Measurements from ENCODE around the gene KLHL36. TPM values are rescaled to one million over a fixed set of nuclear protein-coding genes. Genes with fewer than 3 reads are reported as not detected.

KLHL36 gene
- total RNA-seq, 2 experiments from 2014 or later, result 58.9 to 66.1 TPM

DNA sequence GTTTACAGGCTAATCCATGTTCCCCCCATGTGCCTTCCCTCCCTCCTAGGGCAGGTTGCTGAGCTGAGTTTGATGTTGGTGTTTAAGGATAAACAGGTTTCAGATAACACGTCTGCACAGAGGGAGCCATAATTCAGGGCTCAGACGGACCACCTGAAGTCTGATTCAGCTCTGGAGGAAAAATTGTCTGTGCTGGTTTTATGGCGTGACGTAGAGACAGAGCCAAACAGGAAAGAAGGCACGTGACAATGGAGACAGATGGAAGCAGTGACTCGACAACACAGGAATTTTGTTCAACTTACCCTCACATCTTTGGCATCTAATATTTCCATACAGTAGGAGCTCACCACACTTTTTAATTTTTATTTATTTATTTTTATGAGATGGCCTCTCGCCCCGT, 40.8 kb downstream of the KLHL36 start:
- Histone ChIP-seq H3K4me1 (ENCODE audit: insufficient read depth, low read length, poor library complexity, severe bottlenecking) (peaks cover 22% of the 10 kb centered on the region), H3K4me2 (ENCODE audit: low read length) (no peak overlapping the region), H3K27ac (ENCODE audit: low read depth, low read length, poor library complexity, severe bottlenecking) (no peak overlapping the region), H3K9me2 (ENCODE audit: insufficient read depth, low read length) (no peaks in the 10 kb centered on the region), H3K79me2 (ENCODE audit: insufficient read depth, low read depth, low read length) (no peaks in the 10 kb centered on the region), H4K20me1 (ENCODE audit: insufficient read depth, low read length) (no peaks in the 10 kb centered on the region), H3K4me3 (ENCODE audit: low read depth, low read length, poor library complexity, severe bottlenecking) (no peak overlapping the region), H2AFZ (ENCODE audit: low read length) (no peak overlapping the region), H3K9me3 (ENCODE audit: low read length) (peaks cover 5% of the 10 kb centered on the region; the same call in 1 of the 2 replicates), H3K36me3 (ENCODE audit: insufficient read depth, low read length) (no peaks in the 10 kb centered on the region)
- ChIA-PET CTCF (ENCODE audit: unreplicated experiment) (no interaction called here), POLR2A (interaction anchor here (0.6 kb wide), 1 partner anchor 13 kb away, joined by 6 read pairs; no protein-coding TSS in a partner anchor)
- TF ChIP-seq EZH2phosphoT487 (IDR thresholded peaks at IDR 0.05; ENCODE audit: borderline replicate concordance, low read depth, low read length), result no peak
- TF ChIP-seq, protein P1, sequence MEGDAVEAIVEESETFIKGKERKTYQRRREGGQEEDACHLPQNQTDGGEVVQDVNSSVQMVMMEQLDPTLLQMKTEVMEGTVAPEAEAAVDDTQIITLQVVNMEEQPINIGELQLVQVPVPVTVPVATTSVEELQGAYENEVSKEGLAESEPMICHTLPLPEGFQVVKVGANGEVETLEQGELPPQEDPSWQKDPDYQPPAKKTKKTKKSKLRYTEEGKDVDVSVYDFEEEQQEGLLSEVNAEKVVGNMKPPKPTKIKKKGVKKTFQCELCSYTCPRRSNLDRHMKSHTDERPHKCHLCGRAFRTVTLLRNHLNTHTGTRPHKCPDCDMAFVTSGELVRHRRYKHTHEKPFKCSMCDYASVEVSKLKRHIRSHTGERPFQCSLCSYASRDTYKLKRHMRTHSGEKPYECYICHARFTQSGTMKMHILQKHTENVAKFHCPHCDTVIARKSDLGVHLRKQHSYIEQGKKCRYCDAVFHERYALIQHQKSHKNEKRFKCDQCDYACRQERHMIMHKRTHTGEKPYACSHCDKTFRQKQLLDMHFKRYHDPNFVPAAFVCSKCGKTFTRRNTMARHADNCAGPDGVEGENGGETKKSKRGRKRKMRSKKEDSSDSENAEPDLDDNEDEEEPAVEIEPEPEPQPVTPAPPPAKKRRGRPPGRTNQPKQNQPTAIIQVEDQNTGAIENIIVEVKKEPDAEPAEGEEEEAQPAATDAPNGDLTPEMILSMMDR (conservative IDR thresholded peaks at IDR 0.05; ENCODE audit: low read length), result no peak
- intact Hi-C loops (cut with micrococcal nuclease; ENCODE audit: unreplicated experiment), result no loop called here
- no peak for DNase-seq (ENCODE audit: low spot score)
- no TSS peak for BruUV-seq (replicated peaks)

DNA sequence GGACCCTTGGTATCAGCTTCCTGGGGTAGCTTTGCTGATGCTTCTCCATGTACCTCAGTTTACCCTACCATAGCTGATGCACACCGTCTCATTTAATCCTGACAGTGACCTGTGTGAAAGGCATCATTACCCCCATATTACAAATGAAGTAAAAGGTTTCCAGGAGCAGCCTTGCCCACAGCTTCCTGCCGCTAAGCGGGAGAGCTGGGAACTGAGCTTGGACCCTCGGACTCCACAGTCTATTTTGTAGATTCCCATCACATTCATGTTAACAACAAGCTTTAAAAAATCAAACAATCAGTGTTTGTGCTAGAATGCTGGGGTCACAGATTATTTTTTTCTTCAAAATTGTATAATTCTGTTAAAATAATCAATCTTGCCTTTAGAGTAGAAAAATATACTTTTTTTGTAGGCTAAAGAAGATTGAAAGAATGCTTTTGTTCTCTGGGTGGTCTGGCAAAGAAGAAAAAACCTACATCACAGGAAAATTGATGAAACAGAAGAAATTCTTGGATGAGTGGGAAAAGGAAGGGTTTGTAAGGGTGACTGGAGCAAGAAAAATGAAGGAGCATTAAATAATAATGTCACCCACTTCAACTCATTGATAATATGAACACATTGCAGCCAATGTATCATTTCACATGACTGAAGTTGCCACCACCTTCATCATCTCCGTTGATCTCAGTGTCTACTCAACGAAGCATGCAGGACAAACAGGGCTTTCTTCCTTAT, 41.9 kb downstream of the KLHL36 start:
- Histone ChIP-seq H3K9me3 (ENCODE audit: low read length) (peaks cover 5% of the 10 kb centered on the region; the same call in 1 of the 2 replicates), H3K36me3 (ENCODE audit: insufficient read depth, low read length) (no peaks in the 10 kb centered on the region), H4K20me1 (ENCODE audit: insufficient read depth, low read length) (no peaks in the 10 kb centered on the region), H3K27ac (ENCODE audit: low read depth, low read length, poor library complexity, severe bottlenecking) (no peak overlapping the region), H3K4me1 (ENCODE audit: insufficient read depth, low read length, poor library complexity, severe bottlenecking) (peaks cover 22% of the 10 kb centered on the region), H3K4me3 (ENCODE audit: low read depth, low read length, poor library complexity, severe bottlenecking) (no peak overlapping the region), H3K9me2 (ENCODE audit: insufficient read depth, low read length) (no peaks in the 10 kb centered on the region), H3K4me2 (ENCODE audit: low read length) (no peak overlapping the region), H3K79me2 (ENCODE audit: insufficient read depth, low read depth, low read length) (no peaks in the 10 kb centered on the region), H2AFZ (ENCODE audit: low read length) (no peak overlapping the region)
- TF ChIP-seq EZH2phosphoT487 (IDR thresholded peaks at IDR 0.05; ENCODE audit: borderline replicate concordance, low read depth, low read length), result no peak
- TF ChIP-seq, protein P1 (conservative IDR thresholded peaks at IDR 0.05; ENCODE audit: low read length), result no peak
- BruUV-seq (replicated peaks), result no TSS peak
- intact Hi-C loops (cut with micrococcal nuclease; ENCODE audit: unreplicated experiment), result no loop called here
- CTCF ChIA-PET (ENCODE audit: unreplicated experiment), result no interaction called here
- DNase-seq (ENCODE audit: low spot score), result no peak
- POLR2A ChIA-PET, result interaction anchor here (0.6 kb wide), 1 partner anchor 13 kb away, joined by 3 read pairs; no protein-coding TSS in a partner anchor

Measured in OCI-LY7 (cell line).